Fibroblast of lung (primary cell): ENCODE measurements around the gene MDFIC. TPM values are rescaled to one million over a fixed set of nuclear protein-coding genes. Genes with fewer than 3 reads are reported as not detected.

Source experiments
- DNase-seq, 2 donors: peaks; one replicate each; pipeline versions ENCODE4 v3.0.0 to v3.0.0-alpha.2; 2010; ENCODE audit warnings: low read depth in 2 of 2
- H2AFZ ChIP-seq: 2 replicates; pipeline ENCODE4 v1.5.1; 2012; ENCODE audit warnings: low read length, control low read depth, inconsistent platforms
- H3K27ac ChIP-seq: 2 replicates; pipeline ENCODE4 v1.5.1; 2011; ENCODE audit warnings: low read length, control low read depth; ENCODE audit not compliant: insufficient read depth
- H3K27me3 ChIP-seq: 2 replicates; pipeline ENCODE4 v1.5.1; 2011; ENCODE audit warnings: mild to moderate bottlenecking, low read length; ENCODE audit not compliant: control insufficient read depth, insufficient read depth
- H3K36me3 ChIP-seq: 2 replicates; pipeline ENCODE4 v1.5.1; 2011; ENCODE audit warnings: low read length; ENCODE audit not compliant: control insufficient read depth, insufficient read depth
- H3K4me1 ChIP-seq: 2 replicates; pipeline ENCODE4 v1.5.1; 2011; ENCODE audit warnings: low read length; ENCODE audit not compliant: control insufficient read depth, insufficient read depth; ENCODE audit errors: extremely low read depth
- H3K4me2 ChIP-seq: 2 replicates; pipeline ENCODE4 v1.5.1; 2011; ENCODE audit warnings: low read length, control low read depth; ENCODE audit not compliant: insufficient read depth; ENCODE audit errors: extremely low read depth
- H3K4me3 ChIP-seq, 4 experiments: fragments of 200-600 bp in 1 of 4; sonication (generic) in 1 of 4; replicated peaks in 1 of 4; 2 replicates each; pipeline ENCODE4 v1.5.1; 2011 to 2016; ENCODE audit warnings: low read length in 4 of 4, low read depth in 3 of 4, mild to moderate bottlenecking in 3 of 4, control low read depth in 2 of 4, inconsistent platforms in 1 of 4, mixed read lengths in 1 of 4; ENCODE audit not compliant: insufficient read depth in 1 of 4; ENCODE audit errors: control extremely low read depth in 1 of 4
- H3K79me2 ChIP-seq: 2 replicates; pipeline ENCODE4 v1.5.1; 2012; ENCODE audit warnings: mild to moderate bottlenecking, low read length, inconsistent platforms; ENCODE audit not compliant: control insufficient read depth, insufficient read depth
- H3K9ac ChIP-seq: 2 replicates; pipeline ENCODE4 v1.5.1; 2011; ENCODE audit warnings: mild to moderate bottlenecking, low read length, control low read depth; ENCODE audit not compliant: insufficient read depth
- H3K9me3 ChIP-seq: 2 replicates; pipeline ENCODE4 v1.5.1; 2012; ENCODE audit warnings: low read depth, low read length; ENCODE audit not compliant: control insufficient read depth, insufficient read depth
- H4K20me1 ChIP-seq: 2 replicates; pipeline ENCODE4 v1.5.1; 2011; ENCODE audit warnings: low read length; ENCODE audit not compliant: control insufficient read depth, insufficient read depth; ENCODE audit errors: extremely low read depth
- EZH2 ChIP-seq: IDR thresholded peaks from 2 replicates; pipeline ENCODE4 v1.5.1; 2012; ENCODE audit warnings: low read length, control low read depth, mild to moderate bottlenecking; ENCODE audit errors: missing control alignments
- polyA plus RNA-seq, 2 donors: library from polyadenylated mRNA; depleted of rRNA in 1 of 2; stranded (reverse) in 1 of 2; unstranded in 1 of 2; fragments of >200 nt; gene quantifications; 2 replicates each; pipeline ENCODE4 v1.2.1, GENCODE V29; 2011 to 2012; ENCODE audit warnings: missing spikeins in 1 of 2
- total RNA-seq: library from RNA; depleted of rRNA; stranded (reverse); fragments of >200 nt; gene quantifications from 2 replicates; pipeline ENCODE4 v1.2.1, GENCODE V29; 2014
- TF ChIP-seq, protein P1 (sequence below), 2 donors: IDR thresholded peaks in 1 of 2; conservative IDR thresholded peaks in 1 of 2; 1 replicate in 1 of 2; 2 replicates in 1 of 2; pipeline ENCODE4 v1.5.1; 2011 to 2012; ENCODE audit warnings: low read length in 2 of 2, control low read depth in 1 of 2, inconsistent platforms in 1 of 2, low read depth in 1 of 2, mild to moderate bottlenecking in 1 of 2

Gene MDFIC
- total and polyA plus RNA-seq, 2 donors (not counting 1 experiment from before 2014, with no cell fraction given), result 38.7 to 67.4 TPM

DNA sequence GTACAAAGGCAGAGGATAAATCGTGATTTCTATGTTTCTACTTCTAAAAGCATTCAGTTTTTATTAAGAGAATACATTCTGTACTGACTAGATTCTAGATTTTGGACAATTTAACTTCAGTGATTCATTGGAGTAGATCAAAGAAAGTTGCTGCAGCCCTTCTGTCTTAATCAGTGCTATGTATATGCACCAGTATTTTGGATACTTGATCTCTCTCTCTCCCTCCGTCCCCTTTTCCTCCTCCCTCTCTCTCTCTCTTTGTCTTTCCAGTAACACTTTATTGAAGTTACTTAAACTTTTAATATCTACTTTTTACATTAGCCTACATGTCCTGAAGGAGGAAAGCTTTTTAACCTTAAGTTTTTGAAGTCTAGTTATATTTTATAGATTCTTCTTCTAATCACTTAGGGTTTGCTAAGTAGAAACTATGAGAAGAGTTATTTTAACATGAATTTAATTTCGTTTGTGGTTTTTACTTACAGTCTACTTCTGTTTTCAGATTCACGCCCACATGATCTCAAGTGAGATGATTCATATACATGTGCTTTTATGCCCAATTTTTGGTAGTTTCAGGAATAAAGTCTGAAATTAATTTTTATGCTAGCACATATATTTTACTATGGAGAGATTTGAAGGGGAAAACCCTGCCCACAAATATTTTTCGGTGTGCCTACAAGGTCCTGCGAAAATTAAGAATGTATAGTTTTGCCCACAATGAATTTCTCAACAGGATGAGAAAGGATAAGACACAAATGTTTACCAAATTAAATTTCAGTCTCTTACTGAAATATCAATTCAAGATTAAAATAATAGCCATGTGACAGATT lies 9.1 kb downstream of the MDFIC start:
- Histone ChIP-seq H3K4me2 (peak overlapping the region; percentile 60), H3K36me3 (no peaks in the 10 kb centered on the region), H4K20me1 (no peaks in the 10 kb centered on the region), H3K79me2 (peaks cover 82% of the 10 kb centered on the region), H3K9me3 (no peaks in the 10 kb centered on the region), H3K4me3 (no peak overlapping the region), H3K9ac (no peak overlapping the region), H3K27me3 (no peaks in the 10 kb centered on the region), H2AFZ (no peak overlapping the region), H3K4me1 (peaks cover 9% of the 10 kb centered on the region), H3K27ac (no peak overlapping the region)
- DNase-seq, result peak; percentile 42 to 84
- no peak for TF ChIP-seq EZH2
- TF ChIP-seq, protein P1, sequence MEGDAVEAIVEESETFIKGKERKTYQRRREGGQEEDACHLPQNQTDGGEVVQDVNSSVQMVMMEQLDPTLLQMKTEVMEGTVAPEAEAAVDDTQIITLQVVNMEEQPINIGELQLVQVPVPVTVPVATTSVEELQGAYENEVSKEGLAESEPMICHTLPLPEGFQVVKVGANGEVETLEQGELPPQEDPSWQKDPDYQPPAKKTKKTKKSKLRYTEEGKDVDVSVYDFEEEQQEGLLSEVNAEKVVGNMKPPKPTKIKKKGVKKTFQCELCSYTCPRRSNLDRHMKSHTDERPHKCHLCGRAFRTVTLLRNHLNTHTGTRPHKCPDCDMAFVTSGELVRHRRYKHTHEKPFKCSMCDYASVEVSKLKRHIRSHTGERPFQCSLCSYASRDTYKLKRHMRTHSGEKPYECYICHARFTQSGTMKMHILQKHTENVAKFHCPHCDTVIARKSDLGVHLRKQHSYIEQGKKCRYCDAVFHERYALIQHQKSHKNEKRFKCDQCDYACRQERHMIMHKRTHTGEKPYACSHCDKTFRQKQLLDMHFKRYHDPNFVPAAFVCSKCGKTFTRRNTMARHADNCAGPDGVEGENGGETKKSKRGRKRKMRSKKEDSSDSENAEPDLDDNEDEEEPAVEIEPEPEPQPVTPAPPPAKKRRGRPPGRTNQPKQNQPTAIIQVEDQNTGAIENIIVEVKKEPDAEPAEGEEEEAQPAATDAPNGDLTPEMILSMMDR (conservative IDR thresholded peaks at IDR 0.05 in 1 of 2, IDR thresholded peaks at IDR 0.05 in 1 of 2; ENCODE audit: low read depth in 1 of 2, low read length in 2 of 2), result no peak

DNA sequence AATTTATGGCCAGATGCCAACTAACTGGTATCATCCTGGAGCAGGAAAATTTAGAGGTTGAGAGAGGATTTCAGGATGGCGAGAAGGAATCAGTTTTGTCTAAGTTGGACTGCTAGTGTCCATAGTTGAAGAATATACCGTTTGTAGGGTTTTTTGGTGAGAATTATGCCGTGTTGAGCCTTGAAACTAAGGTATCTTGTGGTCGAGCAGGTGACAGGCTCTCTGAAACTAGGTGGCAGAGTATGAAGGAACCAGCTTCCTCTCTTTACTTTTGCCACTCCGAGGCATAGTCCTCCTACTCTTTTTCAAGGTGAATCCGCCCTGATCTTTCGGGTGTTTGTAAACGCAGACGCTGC lies 9.7 kb downstream of the MDFIC start:
- Histone ChIP-seq H3K9ac (no peak overlapping the region), H3K27ac (no peak overlapping the region)

DNA sequence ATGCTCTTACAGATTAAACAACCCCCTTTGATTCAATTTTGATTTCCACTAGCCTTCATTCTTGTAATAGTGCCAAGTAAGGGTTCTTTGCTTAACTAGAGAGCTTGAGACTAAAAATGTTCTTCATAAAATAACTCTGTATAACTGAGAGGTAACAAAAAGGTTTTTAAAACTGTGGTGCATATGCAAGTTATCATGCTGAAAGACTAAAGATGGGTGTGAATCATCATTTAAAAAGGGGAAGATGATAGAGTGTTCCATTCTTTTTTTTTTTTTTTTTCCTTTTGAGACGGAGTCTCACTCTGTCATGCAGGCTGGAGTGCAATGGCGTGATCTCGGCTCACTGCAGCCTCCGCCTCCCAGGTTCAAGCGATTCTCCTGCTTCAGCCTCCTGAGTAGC lies 11.1 kb downstream of the MDFIC start:
- no peak overlapping the region for H3K4me3 ChIP-seq
- no peak overlapping the region for H3K27ac ChIP-seq
- H3K27me3 ChIP-seq, result no peaks in the 10 kb centered on the region
- no peak for DNase-seq
- H3K9ac ChIP-seq, result no peak overlapping the region
- H3K4me2 ChIP-seq, result no peak overlapping the region
- no peaks in the 10 kb centered on the region for H4K20me1 ChIP-seq
- no peak for TF ChIP-seq EZH2
- TF ChIP-seq, protein P1 (conservative IDR thresholded peaks at IDR 0.05 in 1 of 2, IDR thresholded peaks at IDR 0.05 in 1 of 2; ENCODE audit: low read depth in 1 of 2, low read length in 2 of 2), result no peak
- no peak overlapping the region for H2AFZ ChIP-seq
- peaks cover 84% of the 10 kb centered on the region for H3K79me2 ChIP-seq
- no peaks in the 10 kb centered on the region for H3K36me3 ChIP-seq
- H3K4me1 ChIP-seq, result peaks cover 9% of the 10 kb centered on the region
- no peaks in the 10 kb centered on the region for H3K9me3 ChIP-seq

More for the DNA sequence above, 9.7 kb downstream of the MDFIC start:
- no peaks in the 10 kb centered on the region for H3K27me3 ChIP-seq
- DNase-seq, result no peak
- H3K4me1 ChIP-seq, result peaks cover 9% of the 10 kb centered on the region
- TF ChIP-seq EZH2, result no peak
- TF ChIP-seq, protein P1 (conservative IDR thresholded peaks at IDR 0.05 in 1 of 2, IDR thresholded peaks at IDR 0.05 in 1 of 2; ENCODE audit: low read depth in 1 of 2, low read length in 2 of 2), result no peak
- H3K4me3 ChIP-seq, result no peak overlapping the region
- no peak overlapping the region for H3K4me2 ChIP-seq
- H3K36me3 ChIP-seq, result no peaks in the 10 kb centered on the region
- no peak overlapping the region for H2AFZ ChIP-seq
- H3K79me2 ChIP-seq, result peaks cover 81% of the 10 kb centered on the region
- no peaks in the 10 kb centered on the region for H4K20me1 ChIP-seq
- no peaks in the 10 kb centered on the region for H3K9me3 ChIP-seq
